ENCODE results near the gene TTC3.

DNA sequence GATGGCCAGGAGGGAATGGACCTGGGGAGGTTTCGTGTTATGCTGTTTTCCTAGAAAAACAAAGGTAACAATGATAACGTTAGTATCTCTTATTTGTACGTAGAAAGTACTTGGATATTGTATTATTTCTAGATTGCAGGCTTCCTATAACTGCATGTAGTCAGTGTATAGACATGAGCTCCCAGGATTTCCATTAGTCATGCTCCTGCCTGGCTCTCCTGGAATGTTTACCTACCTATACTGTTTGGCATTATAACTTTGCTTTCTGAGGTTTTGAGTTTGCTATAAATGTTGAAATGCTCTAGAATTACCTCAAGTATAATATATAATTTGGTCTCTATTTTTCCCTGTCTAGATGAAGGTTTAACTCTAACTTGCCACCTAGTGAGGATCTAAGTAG is 66.1 kb downstream of the TTC3 start:
- TF ChIP-seq CTCF (IDR thresholded peaks at IDR 0.05) (no peak), POLR2A (IDR thresholded peaks at IDR 0.05) (no peak), POLR2AphosphoS5 (IDR thresholded peaks at IDR 0.05) (no peak)

All from prostate gland (tissue), 2 donors.